SK-N-SH treated with all-trans-retinoic acid at 6 μM for 48 hours (cell line): ENCODE data around the gene PLA2G4C.

Experiments used
- CSDC2 ChIP-seq: fragments of 250-450 bp; sonication (Bioruptor Pico); IDR thresholded peaks from 2 replicates; pipeline ENCODE4 v1.5.0; 2020; ENCODE audit warnings: mild to moderate bottlenecking, moderate library complexity
- ISL1 ChIP-seq: fragments of 250-450 bp; sonication (Bioruptor Pico); IDR thresholded peaks from 2 replicates; pipeline ENCODE4 v2.1.2; 2022; ENCODE audit warnings: mild to moderate bottlenecking, moderate library complexity
- PATZ1 ChIP-seq: fragments of 250-450 bp; sonication (Bioruptor Pico); IDR thresholded peaks from 2 replicates; pipeline ENCODE4 v1.8.0; 2020; ENCODE audit warnings: mild to moderate bottlenecking, moderate library complexity, borderline replicate concordance
- PPARA ChIP-seq: fragments of 250-450 bp; sonication (Bioruptor Pico); IDR thresholded peaks from 2 replicates; pipeline ENCODE4 v1.5.0; 2020; ENCODE audit warnings: mild to moderate bottlenecking, borderline replicate concordance
- TCF4 ChIP-seq: fragments of 250-450 bp; sonication (Bioruptor Pico); IDR thresholded peaks from 2 replicates; pipeline ENCODE4 v1.8.0; 2021; ENCODE audit warnings: mild to moderate bottlenecking, moderate library complexity, borderline replicate concordance
- ZFP3 ChIP-seq: fragments of 250-450 bp; sonication (Bioruptor Pico); IDR thresholded peaks from 2 replicates; pipeline ENCODE4 v1.5.0; 2020; ENCODE audit warnings: mild to moderate bottlenecking, moderate library complexity
- ZNF70 ChIP-seq: fragments of 450-650 bp; formaldehyde crosslinking; IDR thresholded peaks from 2 replicates; pipeline ENCODE4 v1.5.0; 2020; ENCODE audit warnings: mild to moderate bottlenecking, moderate library complexity
- TF ChIP-seq, protein P1 (sequence below): fragments of 250-450 bp; sonication (Bioruptor Pico); IDR thresholded peaks from 2 replicates; pipeline ENCODE4 v1.5.0; 2020; ENCODE audit warnings: mild to moderate bottlenecking, moderate library complexity
- TF ChIP-seq, protein P2 (sequence below): fragments of 250-450 bp; sonication (Bioruptor Pico); IDR thresholded peaks from 2 replicates; pipeline ENCODE4 v1.5.1; 2020; ENCODE audit warnings: low read depth, mild to moderate bottlenecking, moderate library complexity

GRCh38 chr19:47998800-47999199 lies 111.8 kb downstream of the PLA2G4C start:
- TF ChIP-seq PATZ1 (CRISPR knock-in tag) (no peak), ZFP3 (no peak), ZNF70 (CRISPR knock-in tag) (no peak), ISL1 (CRISPR knock-in tag) (no peak), TCF4 (CRISPR knock-in tag) (no peak), PPARA (CRISPR knock-in tag) (no peak), CSDC2 (CRISPR knock-in tag) (no peak)
- TF ChIP-seq, protein P1, sequence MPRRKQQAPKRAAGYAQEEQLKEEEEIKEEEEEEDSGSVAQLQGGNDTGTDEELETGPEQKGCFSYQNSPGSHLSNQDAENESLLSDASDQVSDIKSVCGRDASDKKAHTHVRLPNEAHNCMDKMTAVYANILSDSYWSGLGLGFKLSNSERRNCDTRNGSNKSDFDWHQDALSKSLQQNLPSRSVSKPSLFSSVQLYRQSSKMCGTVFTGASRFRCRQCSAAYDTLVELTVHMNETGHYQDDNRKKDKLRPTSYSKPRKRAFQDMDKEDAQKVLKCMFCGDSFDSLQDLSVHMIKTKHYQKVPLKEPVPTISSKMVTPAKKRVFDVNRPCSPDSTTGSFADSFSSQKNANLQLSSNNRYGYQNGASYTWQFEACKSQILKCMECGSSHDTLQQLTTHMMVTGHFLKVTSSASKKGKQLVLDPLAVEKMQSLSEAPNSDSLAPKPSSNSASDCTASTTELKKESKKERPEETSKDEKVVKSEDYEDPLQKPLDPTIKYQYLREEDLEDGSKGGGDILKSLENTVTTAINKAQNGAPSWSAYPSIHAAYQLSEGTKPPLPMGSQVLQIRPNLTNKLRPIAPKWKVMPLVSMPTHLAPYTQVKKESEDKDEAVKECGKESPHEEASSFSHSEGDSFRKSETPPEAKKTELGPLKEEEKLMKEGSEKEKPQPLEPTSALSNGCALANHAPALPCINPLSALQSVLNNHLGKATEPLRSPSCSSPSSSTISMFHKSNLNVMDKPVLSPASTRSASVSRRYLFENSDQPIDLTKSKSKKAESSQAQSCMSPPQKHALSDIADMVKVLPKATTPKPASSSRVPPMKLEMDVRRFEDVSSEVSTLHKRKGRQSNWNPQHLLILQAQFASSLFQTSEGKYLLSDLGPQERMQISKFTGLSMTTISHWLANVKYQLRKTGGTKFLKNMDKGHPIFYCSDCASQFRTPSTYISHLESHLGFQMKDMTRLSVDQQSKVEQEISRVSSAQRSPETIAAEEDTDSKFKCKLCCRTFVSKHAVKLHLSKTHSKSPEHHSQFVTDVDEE (CRISPR knock-in tag): no peak
- TF ChIP-seq, protein P2, sequence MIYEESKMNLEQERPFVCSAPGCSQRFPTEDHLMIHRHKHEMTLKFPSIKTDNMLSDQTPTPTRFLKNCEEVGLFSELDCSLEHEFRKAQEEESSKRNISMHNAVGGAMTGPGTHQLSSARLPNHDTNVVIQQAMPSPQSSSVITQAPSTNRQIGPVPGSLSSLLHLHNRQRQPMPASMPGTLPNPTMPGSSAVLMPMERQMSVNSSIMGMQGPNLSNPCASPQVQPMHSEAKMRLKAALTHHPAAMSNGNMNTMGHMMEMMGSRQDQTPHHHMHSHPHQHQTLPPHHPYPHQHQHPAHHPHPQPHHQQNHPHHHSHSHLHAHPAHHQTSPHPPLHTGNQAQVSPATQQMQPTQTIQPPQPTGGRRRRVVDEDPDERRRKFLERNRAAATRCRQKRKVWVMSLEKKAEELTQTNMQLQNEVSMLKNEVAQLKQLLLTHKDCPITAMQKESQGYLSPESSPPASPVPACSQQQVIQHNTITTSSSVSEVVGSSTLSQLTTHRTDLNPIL (CRISPR knock-in tag): no peak
